Left ventricle myocardium inferior (tissue), 1 donor: Measurements from ENCODE around the gene RAB33B. TPM values are rescaled to one million over a fixed set of nuclear protein-coding genes. Genes with fewer than 3 reads are reported as not detected.

ENCODE experiments used
- DNase-seq: peaks from one replicate; pipeline ENCODE4 v3.0.0-alpha.2; 2020
- H3K27ac ChIP-seq: fragments of 200-600 bp; replicated peaks from 2 replicates; pipeline ENCODE4 v1.8.0; 2021
- H3K27me3 ChIP-seq: fragments of 200-600 bp; 2 replicates; pipeline ENCODE4 v1.8.0; 2021; ENCODE audit warnings: low read depth
- H3K36me3 ChIP-seq: fragments of 200-600 bp; 2 replicates; pipeline ENCODE4 v1.8.0; 2021
- H3K4me1 ChIP-seq: fragments of 200-600 bp; 2 replicates; pipeline ENCODE4 v1.8.0; 2021
- H3K4me3 ChIP-seq: fragments of 200-600 bp; 2 replicates; pipeline ENCODE4 v1.8.0; 2021; ENCODE audit warnings: mild to moderate bottlenecking, moderate library complexity
- H3K9me3 ChIP-seq: fragments of 200-600 bp; replicated peaks from 2 replicates; pipeline ENCODE4 v1.8.0; 2021
- CTCF ChIP-seq: fragments of 200-600 bp; IDR thresholded peaks from 2 replicates; pipeline ENCODE4 v1.8.0; 2021; ENCODE audit warnings: antibody characterized with exemption, mild to moderate bottlenecking, borderline replicate concordance
- intact Hi-C: fragments of 100-400 bp; cut with micrococcal nuclease; formaldehyde crosslinking; loops from one replicate; pipeline ENCODE4 v1.11.0; 2022
- total RNA-seq: library from RNA; stranded (reverse); fragmentation: NEBNext Ultra II Directional; extraction: Animal tissue kit (Norgen Biotek cat#: 25700); gene quantifications from one replicate; pipeline ENCODE4 v1.2.1, GENCODE V29; 2021
- donor health status: DM: no; HTN: yes; CAD: no; lungs with severe emphysema.

RAB33B gene
- total RNA-seq, 1 donor from 2014 or later = 6.1 TPM

DNA sequence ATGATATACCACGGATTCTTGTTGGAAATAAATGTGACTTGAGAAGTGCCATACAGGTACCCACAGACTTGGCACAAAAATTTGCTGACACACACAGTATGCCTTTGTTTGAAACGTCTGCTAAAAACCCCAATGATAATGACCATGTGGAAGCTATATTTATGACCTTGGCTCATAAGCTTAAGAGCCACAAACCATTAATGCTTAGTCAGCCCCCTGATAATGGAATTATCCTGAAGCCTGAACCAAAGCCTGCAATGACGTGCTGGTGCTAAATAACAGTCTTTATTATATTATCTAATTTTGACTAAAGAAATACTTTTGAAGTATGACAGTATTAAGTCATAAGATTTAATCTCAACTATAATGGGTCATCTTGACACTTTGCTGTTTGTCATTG is 18.9 kb downstream of the RAB33B start:
- H3K4me1 ChIP-seq = peaks cover 9% of the 10 kb centered on the region
- intact Hi-C loops = no loop called here
- H3K36me3 ChIP-seq = peaks cover 31% of the 10 kb centered on the region
- H3K27me3 ChIP-seq = no peaks in the 10 kb centered on the region
- H3K9me3 ChIP-seq = peaks cover 22% of the 10 kb centered on the region
- TF ChIP-seq CTCF = no peak
- no peak for DNase-seq
- H3K4me3 ChIP-seq = no peak overlapping the region
- H3K27ac ChIP-seq = no peak overlapping the region

- TF ChIP-seq CTCF = no peak
These were observed 22.4 kb downstream of the RAB33B start for GRCh38 chr4:139476363-139476762.

GRCh38 chr4:139481465-139481864 is 27.5 kb downstream of the RAB33B start:
- no peak for DNase-seq
- Histone ChIP-seq H3K27me3 (no peaks in the 10 kb centered on the region), H3K4me3 (no peak overlapping the region), H3K27ac (no peak overlapping the region), H3K36me3 (no peaks in the 10 kb centered on the region), H3K4me1 (peaks cover 8% of the 10 kb centered on the region), H3K9me3 (no peaks in the 10 kb centered on the region)
- intact Hi-C loops = no loop called here
- no peak for TF ChIP-seq CTCF

More at GRCh38 chr4:139476363-139476762, 22.4 kb downstream of the RAB33B start:
- Histone ChIP-seq H3K27me3 (no peaks in the 10 kb centered on the region), H3K27ac (no peak overlapping the region), H3K9me3 (peaks cover 5% of the 10 kb centered on the region), H3K4me1 (peaks cover 8% of the 10 kb centered on the region), H3K4me3 (no peak overlapping the region), H3K36me3 (peaks cover 28% of the 10 kb centered on the region)
- intact Hi-C loops = no loop called here
- no peak for DNase-seq

DNA sequence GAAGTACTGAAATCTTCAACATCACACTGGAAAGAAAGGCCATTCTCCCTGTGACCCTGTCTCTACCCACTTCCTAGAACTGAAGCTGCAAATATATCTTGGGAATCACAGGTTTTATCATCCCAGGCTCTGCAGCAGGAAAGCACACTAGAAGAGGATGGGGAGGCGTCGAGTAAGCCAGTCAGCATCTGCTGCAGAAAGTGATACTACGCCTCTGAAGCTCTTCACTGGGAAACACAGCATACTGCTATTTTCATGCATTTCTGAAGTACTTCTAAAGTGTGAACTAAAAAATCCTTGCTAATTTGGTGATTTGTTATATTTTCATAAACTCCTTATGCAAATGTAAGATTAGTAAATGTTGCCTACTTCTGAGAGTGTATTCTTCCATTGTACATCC is 29.1 kb downstream of the RAB33B start:
- H3K27me3 ChIP-seq = no peaks in the 10 kb centered on the region
- TF ChIP-seq CTCF = no peak
- intact Hi-C loops = no loop called here
- DNase-seq = no peak
- no peaks in the 10 kb centered on the region for H3K36me3 ChIP-seq
- no peak overlapping the region for H3K4me3 ChIP-seq
- H3K4me1 ChIP-seq = peaks cover 3% of the 10 kb centered on the region
- no peak overlapping the region for H3K27ac ChIP-seq
- no peaks in the 10 kb centered on the region for H3K9me3 ChIP-seq

DNA sequence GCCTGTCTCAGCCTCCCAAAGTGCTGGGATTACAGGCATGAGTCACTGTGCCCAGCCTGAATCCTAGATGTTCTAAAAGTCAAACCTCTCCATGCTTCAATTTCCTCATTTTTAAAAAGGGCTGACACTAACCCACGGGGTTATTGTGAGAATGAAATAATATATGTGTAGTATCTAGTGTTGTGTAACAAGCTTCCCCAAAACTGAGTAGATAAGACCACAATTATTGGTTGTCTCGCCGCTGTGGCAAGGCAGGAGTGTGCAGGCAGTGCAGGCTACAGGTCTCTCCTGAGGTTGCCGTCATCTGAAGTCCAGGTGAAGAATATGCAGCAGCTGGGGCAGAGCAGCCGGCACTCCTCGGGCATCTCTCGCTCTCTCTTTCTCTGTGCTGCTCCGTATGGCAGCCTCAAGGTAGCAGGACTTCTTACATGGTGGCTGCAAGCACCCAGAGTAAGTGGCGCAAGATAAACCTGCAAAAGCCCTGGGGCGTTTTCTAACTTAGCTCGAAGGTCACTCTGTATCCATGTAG is 30.9 kb downstream of the RAB33B start:
- no peak for DNase-seq
- Histone ChIP-seq H3K36me3 (no peaks in the 10 kb centered on the region), H3K4me3 (no peak overlapping the region)

More for the DNA sequence above, 30.9 kb downstream of the RAB33B start:
- no peaks in the 10 kb centered on the region for H3K9me3 ChIP-seq
- TF ChIP-seq CTCF = no peak
- intact Hi-C loops = no loop called here
- no peaks in the 10 kb centered on the region for H3K27me3 ChIP-seq
- H3K4me1 ChIP-seq = no peaks in the 10 kb centered on the region
- H3K27ac ChIP-seq = no peak overlapping the region
